Adrenal gland (tissue), 5 donors: ENCODE data around the gene GPC6.

Experiments used
- POLR2A ChIP-seq, 2 donors: fragments of 450-650 bp; IDR thresholded peaks; one replicate each; pipeline ENCODE4 v1.6.1; 2017; ENCODE audit warnings: antibody characterized with exemption in 2 of 2, mild to moderate bottlenecking in 2 of 2, moderate library complexity in 1 of 2
- TF ChIP-seq, protein P1 (sequence below), 6 experiments: fragments of 450-650 bp in 4 of 6; fragments of 200-600 bp in 2 of 6; sonication (generic) in 1 of 6; IDR thresholded peaks; 1 replicate in 5 of 6; 2 replicates in 1 of 6; pipeline versions ENCODE4 v1.5.1 to v1.8.0; 2016 to 2021; ENCODE audit warnings: antibody characterized with exemption in 6 of 6, mild to moderate bottlenecking in 2 of 6, moderate library complexity in 1 of 6
- donor health status: DM: no; HTN: no; CAD: no.

DNA sequence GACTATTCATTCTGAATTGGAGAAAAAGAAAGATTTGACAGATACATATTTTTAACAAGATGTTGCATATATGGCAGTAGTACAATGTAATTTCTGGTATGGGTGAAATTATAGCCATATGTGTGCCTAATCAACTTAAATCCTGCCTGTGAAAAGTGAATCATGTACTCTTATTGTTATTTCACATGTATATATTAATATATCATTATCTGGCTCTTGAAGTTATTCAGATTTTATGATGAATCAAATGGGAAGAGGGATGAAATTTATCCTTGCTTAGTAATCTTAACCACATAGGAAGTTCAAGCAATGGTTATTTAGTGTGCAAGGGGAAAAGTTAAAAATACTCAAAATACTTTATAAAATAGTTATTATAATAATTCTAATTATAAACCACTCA lies 80.5 kb downstream of the GPC6 start:
- TF ChIP-seq, protein P1, sequence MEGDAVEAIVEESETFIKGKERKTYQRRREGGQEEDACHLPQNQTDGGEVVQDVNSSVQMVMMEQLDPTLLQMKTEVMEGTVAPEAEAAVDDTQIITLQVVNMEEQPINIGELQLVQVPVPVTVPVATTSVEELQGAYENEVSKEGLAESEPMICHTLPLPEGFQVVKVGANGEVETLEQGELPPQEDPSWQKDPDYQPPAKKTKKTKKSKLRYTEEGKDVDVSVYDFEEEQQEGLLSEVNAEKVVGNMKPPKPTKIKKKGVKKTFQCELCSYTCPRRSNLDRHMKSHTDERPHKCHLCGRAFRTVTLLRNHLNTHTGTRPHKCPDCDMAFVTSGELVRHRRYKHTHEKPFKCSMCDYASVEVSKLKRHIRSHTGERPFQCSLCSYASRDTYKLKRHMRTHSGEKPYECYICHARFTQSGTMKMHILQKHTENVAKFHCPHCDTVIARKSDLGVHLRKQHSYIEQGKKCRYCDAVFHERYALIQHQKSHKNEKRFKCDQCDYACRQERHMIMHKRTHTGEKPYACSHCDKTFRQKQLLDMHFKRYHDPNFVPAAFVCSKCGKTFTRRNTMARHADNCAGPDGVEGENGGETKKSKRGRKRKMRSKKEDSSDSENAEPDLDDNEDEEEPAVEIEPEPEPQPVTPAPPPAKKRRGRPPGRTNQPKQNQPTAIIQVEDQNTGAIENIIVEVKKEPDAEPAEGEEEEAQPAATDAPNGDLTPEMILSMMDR (IDR thresholded peaks at IDR 0.05): no peak
- TF ChIP-seq POLR2A (IDR thresholded peaks at IDR 0.05): no peak
